IPS DF 6.9 (cell line): ENCODE measurements around the gene SLC26A4.

Experiments used
- DNase-seq: peaks from one replicate; pipeline ENCODE4 v3.0.0-alpha.2; 2013; ENCODE audit warnings: low read depth, low spot score
- H3K27ac ChIP-seq: one replicate; pipeline ENCODE4 v1.5.1; 2013; ENCODE audit warnings: low read length, control low read depth
- H3K27me3 ChIP-seq: 2 replicates; pipeline ENCODE4 v1.6.1; 2013; ENCODE audit warnings: mild to moderate bottlenecking, low read length; ENCODE audit not compliant: control insufficient read depth, insufficient read depth
- H3K36me3 ChIP-seq: 2 replicates; pipeline ENCODE4 v1.6.1; 2013; ENCODE audit warnings: low read length; ENCODE audit not compliant: control insufficient read depth, insufficient read depth
- H3K4me1 ChIP-seq: 2 replicates; pipeline ENCODE4 v1.6.1; 2013; ENCODE audit warnings: low read length; ENCODE audit not compliant: control insufficient read depth, insufficient read depth
- H3K4me3 ChIP-seq: 2 replicates; pipeline ENCODE4 v1.5.1; 2013; ENCODE audit warnings: mild to moderate bottlenecking, low read length
- H3K9me3 ChIP-seq: 2 replicates; pipeline ENCODE4 v1.6.1; 2013; ENCODE audit warnings: low read length, inconsistent platforms; ENCODE audit not compliant: control insufficient read depth, insufficient read depth
- WGBS: extraction: QIAGEN DNeasy Blood & Tissue Kit; methylation state at CpG from one replicate; pipeline ENCODE4 v1.1.7; 2013; ENCODE audit warnings: mixed read lengths, missing lambda C conversion rate; ENCODE audit not compliant: insufficient read length, insufficient coverage; 5-methylcytosine and 5-hydroxymethylcytosine counted together

SLC26A4 gene

DNA sequence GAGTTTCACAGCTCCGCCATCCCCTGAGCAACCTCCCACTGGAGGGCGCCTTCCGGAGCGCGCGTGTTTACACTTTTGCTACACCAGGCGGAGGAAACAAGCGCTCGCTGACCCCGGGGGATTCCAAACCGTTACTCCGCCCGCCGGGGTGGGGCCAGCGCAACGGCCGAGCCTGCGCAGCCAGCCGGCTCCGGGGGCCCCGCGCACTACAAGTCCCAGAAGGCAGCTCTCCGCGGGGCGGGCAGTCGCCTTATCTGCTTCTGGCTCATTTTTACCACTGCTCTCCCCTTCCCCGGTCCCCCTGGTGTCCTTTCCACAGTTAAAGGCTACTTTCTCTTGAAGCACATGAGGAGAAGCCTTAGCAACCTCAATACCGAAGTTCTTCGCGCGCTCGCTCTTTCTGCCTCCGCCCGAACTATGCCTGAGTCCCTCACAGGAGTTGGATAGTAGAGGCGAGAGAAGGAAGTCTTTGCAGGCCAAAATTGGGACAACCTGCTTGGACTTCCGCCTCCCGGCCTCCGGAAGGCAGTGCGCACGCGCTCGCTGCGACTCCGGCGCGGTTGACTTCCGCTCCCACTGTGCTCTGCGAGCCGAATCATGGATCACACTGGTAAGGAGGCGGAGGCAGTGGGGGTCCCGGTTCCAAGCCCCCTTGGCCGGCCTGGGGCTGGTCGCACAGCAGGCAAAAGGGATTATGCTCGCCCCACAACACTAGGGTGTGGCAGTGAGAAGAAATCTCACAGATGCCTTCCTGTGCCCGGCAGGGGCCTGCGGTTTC is 83.1 kb downstream of the SLC26A4 start, which contains the start of gene CBLL1:
CBLL1 (plus strand) TSS at position 576 of the 778 bp plus-strand sequence; CDS start at position 598, 22 bp downstream.
- Histone ChIP-seq H3K27me3 (no peaks in the 10 kb centered on the region), H3K27ac (no peak within 1 kb of the TSS), H3K36me3 (no peaks in the 10 kb centered on the region), H3K4me1 (0 out of 2 replicates have a peak, but pooled peaks cover 1% of the 10 kb centered on the region), H3K4me3 (peak within 1 kb of the TSS; percentile 89), H3K9me3 (no peaks in the 10 kb centered on the region)
- WGBS, result no CpG with 5 or more reads among the region's 56 CpGs
- DNase-seq, result peak; percentile 87

DNA sequence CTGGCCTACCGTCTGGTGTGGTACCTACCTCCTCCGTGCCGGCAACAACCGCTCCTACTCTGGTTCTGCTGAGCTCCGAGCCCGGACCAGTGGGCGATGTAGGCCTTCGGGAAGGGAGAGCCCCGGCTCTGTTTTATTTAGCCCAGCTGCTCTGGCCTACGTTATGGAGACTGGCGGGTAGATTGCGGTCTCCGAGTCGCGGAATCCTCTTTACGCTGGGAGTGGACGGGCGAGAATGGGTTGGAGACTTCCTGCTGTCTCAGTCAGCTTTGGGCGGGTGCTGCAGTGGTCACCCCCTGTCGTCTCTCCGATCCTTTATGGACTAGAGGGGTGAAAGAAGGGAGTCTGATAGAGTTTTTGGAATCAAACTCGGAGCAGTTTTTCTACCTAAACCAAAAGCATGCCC is 83.7 kb downstream of the SLC26A4 start:
- Histone ChIP-seq H3K4me1 (0 out of 2 replicates have a peak, but pooled peaks cover 1% of the 10 kb centered on the region), H3K27ac (no peak overlapping the region), H3K9me3 (no peaks in the 10 kb centered on the region), H3K36me3 (no peaks in the 10 kb centered on the region), H3K4me3 (peak overlapping the region; percentile 89), H3K27me3 (no peaks in the 10 kb centered on the region)
- no CpG with 5 or more reads among the region's 22 CpGs for WGBS
- DNase-seq, result no peak

DNA sequence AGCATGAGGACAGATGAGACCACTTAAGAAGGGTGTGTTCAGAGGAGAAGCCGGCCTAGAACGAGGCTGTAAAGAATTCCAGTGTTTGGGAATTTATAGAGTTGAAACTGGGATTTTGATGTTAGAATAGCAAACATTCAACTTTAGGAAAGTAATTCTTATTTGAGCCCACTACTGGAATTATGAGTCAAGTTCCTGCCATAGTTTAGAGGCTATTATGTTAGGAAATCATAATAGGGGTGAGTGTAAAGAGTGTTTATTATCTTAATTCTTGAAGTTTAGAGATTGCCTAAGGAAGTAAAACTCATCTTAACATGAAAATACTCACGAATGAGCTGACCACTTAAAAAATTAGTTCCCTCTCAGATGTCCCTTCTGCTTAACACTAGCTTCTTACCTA is 85.4 kb downstream of the SLC26A4 start:
- H3K36me3 ChIP-seq, result no peaks in the 10 kb centered on the region; the same call in 1 of the 2 replicates
- H3K27me3 ChIP-seq, result no peaks in the 10 kb centered on the region
- WGBS, result no CpG with 5 or more reads among the region's 3 CpGs
- DNase-seq, result no peak
- H3K9me3 ChIP-seq, result no peaks in the 10 kb centered on the region
- no peak overlapping the region for H3K27ac ChIP-seq
- no peak overlapping the region for H3K4me3 ChIP-seq
- peaks cover 2% of the 10 kb centered on the region; the same call in 1 of the 2 replicates for H3K4me1 ChIP-seq

DNA sequence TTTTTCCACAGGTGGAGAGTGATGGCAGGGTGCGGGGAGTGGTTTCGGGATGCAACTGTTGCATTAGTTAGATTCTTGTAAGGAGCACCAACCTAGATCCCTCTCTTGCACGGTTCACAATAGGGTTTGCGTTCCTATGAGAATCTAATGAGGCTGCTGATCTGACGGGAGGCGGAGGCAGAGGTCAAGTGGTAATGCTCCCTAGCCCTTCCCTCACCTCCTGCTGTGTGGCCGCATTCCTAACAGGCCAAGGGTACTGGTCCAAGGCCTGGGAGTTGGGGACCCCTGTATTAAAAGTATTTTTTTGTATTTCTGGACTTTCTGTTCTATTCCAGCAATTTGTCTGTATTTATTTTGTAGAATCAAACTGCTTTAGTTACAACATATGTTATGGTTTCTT is 90.5 kb downstream of the SLC26A4 start:
- WGBS, result no CpG with 5 or more reads among the region's 7 CpGs
- Histone ChIP-seq H3K4me1 (peaks cover 1% of the 10 kb centered on the region; the same call in 1 of the 2 replicates), H3K27me3 (no peaks in the 10 kb centered on the region), H3K4me3 (no peak overlapping the region), H3K27ac (no peak overlapping the region), H3K36me3 (peaks cover 4% of the 10 kb centered on the region; the same call in 1 of the 2 replicates), H3K9me3 (no peaks in the 10 kb centered on the region)
- no peak for DNase-seq

DNA sequence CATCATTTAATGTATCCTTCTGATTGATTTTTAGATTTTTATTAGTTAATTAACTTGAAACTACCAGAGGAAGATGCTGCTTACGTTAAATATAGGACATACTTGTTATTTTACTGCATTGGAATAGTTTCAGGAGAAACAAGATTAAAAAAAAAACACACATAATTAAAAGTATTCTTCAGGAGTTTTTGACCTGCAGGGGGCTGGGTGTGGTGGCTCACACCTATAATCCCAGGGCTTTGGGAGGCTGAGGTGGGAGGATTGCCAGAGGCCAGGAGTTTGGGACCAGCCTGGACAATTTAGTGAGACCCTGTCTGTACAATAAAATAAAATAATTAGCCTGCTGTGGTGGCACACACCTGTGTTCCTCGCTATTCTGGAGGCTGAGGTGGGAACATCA is 94.0 kb downstream of the SLC26A4 start:
- H3K27ac ChIP-seq, result no peak overlapping the region

GRCh38 chr7:107758667-107759066 is 98.0 kb downstream of the SLC26A4 start:
- no peak overlapping the region for H3K4me3 ChIP-seq
- H3K9me3 ChIP-seq, result no peaks in the 10 kb centered on the region
- no peaks in the 10 kb centered on the region for H3K27me3 ChIP-seq
- DNase-seq, result no peak
- no peak overlapping the region for H3K27ac ChIP-seq
- WGBS, result no CpG with 5 or more reads among the region's 1 CpG
- peaks cover 14% of the 10 kb centered on the region for H3K36me3 ChIP-seq
- H3K4me1 ChIP-seq, result no peaks in the 10 kb centered on the region

More for the DNA sequence above, 94.0 kb downstream of the SLC26A4 start:
- Histone ChIP-seq H3K4me3 (no peak overlapping the region), H3K27me3 (no peaks in the 10 kb centered on the region), H3K4me1 (peaks cover 1% of the 10 kb centered on the region; the same call in 1 of the 2 replicates), H3K36me3 (peaks cover 14% of the 10 kb centered on the region), H3K9me3 (no peaks in the 10 kb centered on the region)
- WGBS, result no CpG with 5 or more reads among the region's 2 CpGs
- DNase-seq, result no peak

- DNase-seq, result no peak
- no peak overlapping the region for H3K4me3 ChIP-seq
- WGBS, result no CpG with 5 or more reads among the region's 2 CpGs
These were observed 106.8 kb downstream of the SLC26A4 start for GRCh38 chr7:107767391-107767790.

More at GRCh38 chr7:107767391-107767790, 106.8 kb downstream of the SLC26A4 start:
- H3K9me3 ChIP-seq, result no peaks in the 10 kb centered on the region
- no peaks in the 10 kb centered on the region for H3K36me3 ChIP-seq
- no peaks in the 10 kb centered on the region for H3K4me1 ChIP-seq
- no peaks in the 10 kb centered on the region for H3K27me3 ChIP-seq
- H3K27ac ChIP-seq, result no peak overlapping the region
